ENCODE measurements around the gene MCAM. TPM values are rescaled to one million over a fixed set of nuclear protein-coding genes. Genes with fewer than 3 reads are reported as not detected.

Gene MCAM
- polyA plus RNA-seq, 3 donors from 2014 or later: not detected

GRCh38 chr11:119355091-119355843 lies 38.3 kb upstream of the MCAM start:
- Mint-ChIP-seq H3K27me3 (ENCODE audit: low read depth in 3 of 3) (peaks cover 10 to 18% (median 15%) of the 10 kb centered on the region in 3 donors), H3K36me3 (peaks cover 0 to 3% (median 2%) of the 10 kb centered on the region in 3 donors), H3K4me3 (peak overlapping the region; percentile 29 to 89 (median 49)), H3K4me1 (peaks cover 5 to 10% of the 10 kb centered on the region in 2 donors), H3K9me3 (no peaks in the 10 kb centered on the region), H3K27ac (no peak overlapping the region)
- DNase-seq: no peak

DNA sequence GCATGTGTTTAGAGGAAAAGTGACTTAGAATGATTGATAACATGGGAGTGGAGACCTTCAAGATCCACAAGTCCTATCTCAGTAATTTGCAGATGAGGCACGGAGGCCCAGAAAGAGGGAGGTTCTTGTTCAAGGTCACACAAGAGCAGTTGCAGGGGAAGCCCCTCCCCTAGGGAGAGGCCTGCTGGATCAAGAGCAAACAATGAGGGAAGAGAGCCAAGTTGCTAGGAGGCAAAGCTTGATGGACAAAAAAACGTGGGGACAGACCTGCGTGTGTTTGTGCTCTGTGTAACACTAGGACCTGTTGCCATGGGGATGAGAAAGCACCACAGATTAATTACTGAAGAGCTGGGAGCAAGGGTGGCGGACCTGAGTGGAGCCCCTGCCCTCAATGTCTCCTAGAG lies 35.9 kb upstream of the MCAM start:
- H3K27me3 Mint-ChIP-seq (ENCODE audit: low read depth in 3 of 3): peaks cover 4 to 14% (median 11%) of the 10 kb centered on the region in 3 donors

DNA sequence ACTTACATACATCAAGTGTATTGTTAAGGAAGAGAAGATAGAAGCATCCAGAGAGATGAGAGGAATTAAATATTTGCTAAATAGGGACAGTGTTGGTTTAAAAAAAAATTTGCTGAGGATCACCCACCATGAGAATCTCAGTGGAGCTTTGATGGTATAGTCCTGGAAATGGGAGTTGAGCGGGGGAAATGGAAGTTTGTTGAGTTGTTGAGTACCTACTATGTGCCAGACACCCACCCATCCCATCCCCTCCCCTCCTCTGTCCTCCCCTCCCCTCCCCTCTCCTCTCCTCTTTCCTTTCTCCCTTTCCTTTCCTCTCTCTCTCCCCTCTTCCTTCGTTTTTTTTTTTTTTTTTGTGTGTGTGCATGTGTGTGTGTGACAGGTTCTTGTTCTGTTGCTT lies 34.3 kb upstream of the MCAM start:
- peaks cover 2 to 4% of the 10 kb centered on the region in 2 donors for H3K4me1 Mint-ChIP-seq
- H3K27me3 Mint-ChIP-seq (ENCODE audit: low read depth in 3 of 3): peaks cover 4 to 10% (median 6%) of the 10 kb centered on the region in 3 donors
- H3K27ac Mint-ChIP-seq: peak overlapping the region in 1 of 6 donors; percentile 61
- H3K4me3 Mint-ChIP-seq: no peak overlapping the region
- H3K36me3 Mint-ChIP-seq: peaks cover 0 to 3% (median 2%) of the 10 kb centered on the region in 3 donors
- DNase-seq: no peak
- no peaks in the 10 kb centered on the region for H3K9me3 Mint-ChIP-seq

More for the DNA sequence above, 35.9 kb upstream of the MCAM start:
- no peak for DNase-seq
- Mint-ChIP-seq H3K4me3 (no peak overlapping the region), H3K4me1 (peaks cover 5 to 10% of the 10 kb centered on the region in 2 donors), H3K27ac (no peak overlapping the region), H3K9me3 (no peaks in the 10 kb centered on the region), H3K36me3 (peaks cover 0 to 3% (median 2%) of the 10 kb centered on the region in 3 donors)

DNA sequence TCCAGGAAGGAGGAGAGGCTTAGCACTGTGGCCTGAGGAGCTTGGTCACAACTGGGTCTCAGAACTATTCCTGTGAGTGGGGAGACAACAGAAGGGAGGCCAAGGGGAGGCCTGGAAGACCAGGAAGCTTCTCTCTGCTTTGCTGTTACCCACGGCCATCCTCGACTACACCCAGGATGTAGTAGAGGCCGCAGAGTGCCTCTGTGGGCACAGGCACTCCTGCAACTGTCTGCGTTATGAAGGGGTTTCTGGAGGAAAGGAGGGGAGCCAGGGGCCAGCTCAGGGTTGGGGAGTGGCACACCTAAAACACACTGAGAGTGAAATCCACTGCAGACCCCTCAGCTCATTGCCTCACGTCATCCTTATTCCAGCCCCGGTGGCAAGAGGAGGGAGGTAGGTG lies 33.4 kb upstream of the MCAM start:
- Mint-ChIP-seq H3K36me3 (peaks cover 0 to 3% (median 2%) of the 10 kb centered on the region in 3 donors), H3K4me1 (no peaks in the 10 kb centered on the region), H3K27me3 (ENCODE audit: low read depth in 3 of 3) (peaks cover 3 to 7% (median 4%) of the 10 kb centered on the region in 3 donors), H3K27ac (no peak overlapping the region), H3K4me3 (no peak overlapping the region), H3K9me3 (no peaks in the 10 kb centered on the region)
- DNase-seq: no peak

DNA sequence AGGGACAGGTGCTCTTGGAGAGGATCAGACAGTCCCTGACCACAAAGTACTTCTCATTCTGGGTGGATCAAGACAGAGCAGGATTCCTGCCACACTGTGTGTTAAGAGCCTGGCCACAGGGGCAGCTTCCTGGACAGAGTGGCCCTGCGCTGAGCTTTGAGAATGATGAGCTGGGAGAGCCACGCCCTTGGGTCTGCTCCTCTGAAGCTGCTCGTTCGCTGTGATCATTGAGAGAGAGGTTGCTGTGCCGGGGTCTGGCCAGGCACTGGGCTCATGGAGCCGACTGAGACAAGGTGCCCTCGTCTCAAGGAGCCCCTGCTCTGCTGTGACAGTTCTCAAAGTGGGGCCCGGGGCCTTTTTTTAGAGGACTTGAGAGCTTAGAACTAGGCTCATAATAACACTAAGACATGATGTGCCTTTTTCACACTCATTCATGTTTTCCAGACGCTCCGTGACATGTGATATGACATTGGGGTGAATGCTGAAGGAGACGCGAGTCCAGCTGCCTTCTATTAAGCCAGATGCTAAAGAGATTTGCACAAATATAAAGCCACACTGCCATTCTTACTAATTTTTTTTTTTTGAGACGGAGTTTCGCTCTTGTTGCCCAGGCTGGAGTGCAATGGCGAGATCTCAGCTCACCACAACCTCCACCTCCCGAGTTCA lies 31.1 kb upstream of the MCAM start:
- Mint-ChIP-seq H3K27me3 (ENCODE audit: low read depth in 3 of 3) (peaks cover 4 to 11% (median 5%) of the 10 kb centered on the region in 3 donors), H3K9me3 (no peaks in the 10 kb centered on the region), H3K27ac (no peak overlapping the region), H3K4me1 (no peaks in the 10 kb centered on the region), H3K4me3 (no peak overlapping the region), H3K36me3 (peaks cover 0 to 3% (median 2%) of the 10 kb centered on the region in 3 donors)
- no peak for DNase-seq

- Mint-ChIP-seq H3K9me3 (no peaks in the 10 kb centered on the region), H3K27ac (no peak overlapping the region), H3K4me1 (no peaks in the 10 kb centered on the region), H3K27me3 (ENCODE audit: low read depth in 3 of 3) (peaks cover 3 to 8% (median 5%) of the 10 kb centered on the region in 3 donors), H3K4me3 (no peak overlapping the region), H3K36me3 (peaks cover 0 to 2% (median 0%) of the 10 kb centered on the region in 3 donors)
- DNase-seq: no peak
Measured at GRCh38 chr11:119347242-119347641, 30.3 kb upstream of the MCAM start.

GRCh38 chr11:119346605-119347004 lies 29.7 kb upstream of the MCAM start, which contains the start of gene MFRP:
MFRP (minus strand) TSS chr11:119346705; CDS start chr11:119346513, 192 bp downstream.
- Mint-ChIP-seq H3K4me1 (no peaks in the 10 kb centered on the region), H3K9me3 (no peaks in the 10 kb centered on the region), H3K27me3 (ENCODE audit: low read depth in 3 of 3) (peaks cover 5 to 8% (median 6%) of the 10 kb centered on the region in 3 donors), H3K36me3 (peaks cover 0 to 2% (median 0%) of the 10 kb centered on the region in 3 donors), H3K4me3 (no peak within 1 kb of the TSS), H3K27ac (no peak within 1 kb of the TSS)
- DNase-seq: no peak

GRCh38 chr11:119345685-119346084 lies 28.8 kb upstream of the MCAM start:
- Mint-ChIP-seq H3K4me1 (peaks cover 0 to 4% of the 10 kb centered on the region in 2 donors), H3K4me3 (no peak overlapping the region), H3K27ac (no peak overlapping the region), H3K36me3 (no peaks in the 10 kb centered on the region), H3K9me3 (no peaks in the 10 kb centered on the region), H3K27me3 (ENCODE audit: low read depth in 3 of 3) (peaks cover 5 to 10% (median 10%) of the 10 kb centered on the region in 3 donors)
- no peak for DNase-seq

- Mint-ChIP-seq H3K36me3 (no peaks in the 10 kb centered on the region), H3K27ac (no peak overlapping the region), H3K4me3 (no peak overlapping the region), H3K9me3 (no peaks in the 10 kb centered on the region), H3K27me3 (ENCODE audit: low read depth in 3 of 3) (peaks cover 5 to 10% (median 7%) of the 10 kb centered on the region in 3 donors), H3K4me1 (peaks cover 0 to 5% of the 10 kb centered on the region in 2 donors)
- DNase-seq: no peak
Measured at GRCh38 chr11:119344291-119345010, 27.5 kb upstream of the MCAM start.

DNA sequence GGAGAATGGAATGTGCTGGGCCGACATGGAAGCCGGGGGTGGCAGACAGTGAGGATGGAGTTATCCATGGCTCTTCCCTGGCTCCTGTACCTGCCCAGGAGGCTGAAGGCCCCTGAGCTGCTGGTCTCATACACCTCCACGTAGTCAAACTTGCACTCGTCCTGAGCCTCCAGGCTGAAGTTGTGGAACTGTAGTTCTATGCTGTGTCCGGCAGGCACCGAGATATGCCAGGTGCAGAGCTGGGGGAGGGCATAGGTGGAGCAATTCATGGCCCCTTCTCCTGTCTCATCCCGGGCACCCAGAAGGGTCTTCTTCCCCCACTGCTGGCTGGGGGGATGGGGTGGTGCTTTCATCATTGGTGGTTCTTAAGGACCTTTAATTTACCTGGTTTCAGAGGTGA lies 26.8 kb upstream of the MCAM start:
- no peaks in the 10 kb centered on the region for H3K9me3 Mint-ChIP-seq
- DNase-seq: no peak

GRCh38 chr11:119342362-119343130 lies 25.6 kb upstream of the MCAM start:
- Mint-ChIP-seq H3K36me3 (no peaks in the 10 kb centered on the region), H3K27me3 (ENCODE audit: low read depth in 3 of 3) (peaks cover 7 to 14% (median 11%) of the 10 kb centered on the region in 3 donors), H3K4me1 (peaks cover 12 to 13% of the 10 kb centered on the region in 2 donors), H3K27ac (no peak overlapping the region), H3K9me3 (no peaks in the 10 kb centered on the region), H3K4me3 (no peak overlapping the region)
- DNase-seq: no peak

More for the DNA sequence above, 26.8 kb upstream of the MCAM start:
- peaks cover 7 to 10% of the 10 kb centered on the region in 2 donors for H3K4me1 Mint-ChIP-seq
- peaks cover 5 to 10% (median 9%) of the 10 kb centered on the region in 3 donors for H3K27me3 Mint-ChIP-seq (ENCODE audit: low read depth in 3 of 3)
- H3K36me3 Mint-ChIP-seq: no peaks in the 10 kb centered on the region
- H3K27ac Mint-ChIP-seq: no peak overlapping the region
- no peak overlapping the region for H3K4me3 Mint-ChIP-seq

DNA sequence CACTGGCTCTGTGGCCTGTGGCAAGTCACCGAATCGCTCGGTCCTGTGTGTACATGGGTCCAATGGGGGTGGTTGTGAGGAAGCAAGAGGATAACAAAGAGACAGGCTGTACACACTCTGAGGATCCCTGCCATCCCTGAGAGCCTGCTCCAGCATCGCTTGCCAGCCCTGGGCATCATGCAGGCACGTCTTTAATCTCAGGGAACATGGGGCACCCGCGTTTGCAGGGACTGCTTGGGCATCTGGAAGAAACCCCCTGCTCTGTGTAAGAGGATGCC lies 25.0 kb upstream of the MCAM start:
- Mint-ChIP-seq H3K36me3 (no peaks in the 10 kb centered on the region), H3K27ac (no peak overlapping the region), H3K27me3 (ENCODE audit: low read depth in 3 of 3) (peaks cover 7 to 14% (median 9%) of the 10 kb centered on the region in 3 donors), H3K9me3 (no peaks in the 10 kb centered on the region), H3K4me1 (peaks cover 12 to 13% of the 10 kb centered on the region in 2 donors), H3K4me3 (no peak overlapping the region)
- DNase-seq: no peak

Data from immature natural killer cell (primary cell).